Posterior vena cava (tissue), 2 donors: ENCODE data around the gene TBX5. TPM values are rescaled to one million over a fixed set of nuclear protein-coding genes. Genes with fewer than 3 reads are reported as not detected.
A peak's percentile ranks its signal among the peaks of the same experiment; 100 is the strongest.

Experiments
- DNase-seq: peaks from one replicate; pipeline ENCODE4 v3.0.0-alpha.2; 2020; ENCODE audit warnings: low spot score
- intact Hi-C, 2 donors: fragments of 100-400 bp; cut with DNase I; formaldehyde crosslinking; loops; one replicate each; pipeline versions ENCODE4 v1.14.1 to v1.14.2; 2022 to 2023
- total RNA-seq, 2 donors: library from RNA; stranded (reverse); fragmentation: NEBNext Ultra II Directional; extraction: Animal tissue kit (Norgen Biotek cat#: 25700); gene quantifications; one replicate each; pipeline ENCODE4 v1.2.1, GENCODE V29; 2021
- donor health status: DM: yes; HTN: yes; CAD: no.
- donor health status: DM: yes; HTN: yes; CAD: no.

TBX5 gene
- total RNA-seq, 2 donors from 2014 or later, result not detected

DNA sequence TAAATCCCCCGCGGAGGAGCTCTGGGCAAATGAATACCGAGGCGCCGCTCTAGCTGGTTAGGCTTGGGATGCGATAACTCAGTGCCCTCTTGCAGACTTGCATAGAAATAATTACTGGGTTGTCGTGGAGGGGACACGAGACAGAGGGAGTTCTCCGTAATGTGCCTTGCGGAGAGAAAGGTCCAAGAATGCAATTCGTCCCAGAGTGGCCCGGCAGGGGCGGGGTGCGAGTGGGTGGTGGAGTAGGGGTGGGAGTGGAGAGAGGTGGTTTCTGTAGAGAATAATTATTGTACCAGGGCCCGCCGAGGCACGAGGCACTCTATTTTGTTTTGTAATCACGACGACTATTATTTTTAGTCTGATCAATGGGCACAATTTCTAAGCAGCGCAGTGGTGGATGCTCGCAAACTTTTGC lies 2.5 kb upstream of the TBX5 start:
- intact Hi-C loops, result no loop called here
- DNase-seq, result no peak

DNA sequence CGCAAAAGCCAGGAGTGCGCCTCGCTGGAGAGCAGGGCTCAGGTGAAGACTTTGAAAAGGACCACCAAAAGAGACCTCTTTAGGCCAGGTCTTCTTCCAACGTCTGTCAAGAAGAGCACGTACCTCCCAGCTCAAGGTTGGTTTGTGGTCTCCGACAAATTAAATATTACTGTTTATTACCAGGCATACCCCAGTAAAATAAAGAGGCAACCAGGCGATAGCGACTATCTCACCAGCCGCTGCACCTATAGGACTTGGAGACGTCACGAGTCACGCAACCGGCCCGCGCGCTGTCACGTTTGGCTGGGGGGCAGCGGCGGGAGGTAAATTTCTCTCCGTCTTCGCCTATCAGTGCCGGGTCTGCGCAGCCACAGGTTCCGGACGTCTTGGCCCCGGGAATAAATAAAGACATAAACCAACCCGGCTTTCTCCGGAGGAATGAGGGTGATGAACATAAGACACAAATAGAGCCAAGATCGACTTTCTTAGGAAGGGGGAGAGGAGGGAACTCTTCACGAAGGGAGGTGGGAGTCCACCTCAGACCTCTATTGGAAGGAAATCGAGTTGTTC lies 2.0 kb upstream of the TBX5 start:
- intact Hi-C loops, result no loop called here
- DNase-seq, result no peak

- intact Hi-C loops, result no loop called here
Observed at GRCh38 chr12:114406984-114407841, 1.3 kb upstream of the TBX5 start.

GRCh38 chr12:114406316-114406983 lies 506 bp upstream of the TBX5 start:
- no peak for DNase-seq

More at GRCh38 chr12:114406984-114407841, 1.3 kb upstream of the TBX5 start:
- DNase-seq, result no peak

GRCh38 chr12:114404926-114405518 lies 922 bp downstream of the TBX5 start:
- intact Hi-C loops, result no loop called here
- no peak for DNase-seq

More at GRCh38 chr12:114406316-114406983, 506 bp upstream of the TBX5 start:
- intact Hi-C loops, result no loop called here

DNA sequence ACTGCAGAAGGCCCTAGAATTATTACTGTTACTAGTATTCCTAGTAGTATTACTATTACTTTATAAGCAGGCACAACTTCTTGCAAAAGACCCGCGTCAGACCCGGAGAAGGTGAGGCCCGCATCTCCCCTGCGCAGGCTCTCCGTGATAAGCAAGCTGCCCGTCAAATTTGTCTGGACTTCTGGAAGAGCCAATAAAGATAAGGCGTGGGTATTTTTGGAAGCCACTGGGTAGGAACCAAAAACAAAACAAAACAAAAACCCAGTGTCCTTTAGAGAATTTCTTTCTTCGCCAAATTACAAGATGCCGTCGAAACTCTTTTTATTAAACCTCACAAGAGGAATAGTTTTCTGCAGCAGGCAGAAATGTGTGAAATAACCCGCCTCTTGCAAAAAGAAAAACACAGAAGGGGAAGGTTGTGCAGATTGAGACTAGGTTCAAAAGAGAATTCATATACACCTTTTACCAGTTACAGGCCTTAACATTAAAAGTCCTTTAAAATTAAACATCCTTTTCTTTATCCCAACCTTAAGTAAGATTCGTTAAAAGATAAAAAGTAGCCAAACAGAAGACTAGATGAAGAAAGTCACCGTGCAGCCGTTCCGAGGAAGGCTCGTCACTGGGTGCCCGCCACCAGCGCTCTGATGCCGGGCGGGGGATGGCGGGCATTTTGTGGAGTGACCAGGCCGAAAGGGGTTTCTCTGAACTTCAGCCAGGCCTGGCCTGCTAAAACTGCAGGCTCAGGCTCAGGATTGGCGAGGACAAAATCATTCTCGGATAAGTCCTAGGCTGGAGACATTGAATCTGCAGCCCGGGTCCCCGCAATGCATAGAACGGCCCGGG lies 1.6 kb downstream of the TBX5 start:
- no peak for DNase-seq
- intact Hi-C loops, result no loop called here

- peak; percentile 68 for DNase-seq
- intact Hi-C loops, result no loop called here
Observed at GRCh38 chr12:114403690-114404066, 2.3 kb downstream of the TBX5 start.

DNA sequence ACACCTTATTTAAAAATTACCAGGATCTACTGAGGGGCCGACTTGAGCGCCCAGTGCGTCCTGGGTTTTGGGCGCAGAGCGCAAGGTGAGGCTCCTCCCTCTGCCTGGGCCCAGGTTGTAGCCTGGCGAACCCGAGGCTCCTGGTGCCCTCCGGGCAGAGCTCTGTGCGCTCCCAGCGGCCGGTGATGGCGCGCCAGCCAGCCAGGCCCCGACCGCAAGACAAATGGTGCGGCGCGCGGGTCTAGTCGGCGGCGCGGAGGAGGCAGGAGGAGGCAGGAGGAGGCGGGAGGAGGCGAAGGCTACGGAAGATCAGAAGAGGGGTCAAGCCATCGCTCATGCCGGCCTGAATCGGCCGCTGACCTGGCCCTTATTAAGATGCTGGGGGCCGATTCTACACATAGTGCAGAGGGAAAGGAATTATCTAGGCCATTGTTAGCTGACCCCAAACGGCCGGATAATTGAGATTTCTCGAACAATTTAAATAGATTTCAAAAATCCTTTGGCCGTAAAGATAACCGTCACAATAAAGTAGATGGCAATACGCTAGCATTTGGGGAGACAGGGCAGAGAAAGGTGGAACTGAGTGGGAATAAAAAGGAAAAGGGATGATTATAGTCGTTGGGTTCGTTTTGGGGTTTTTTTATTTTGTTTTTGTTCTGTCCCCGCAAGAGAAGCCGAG lies 2.8 kb downstream of the TBX5 start:
- intact Hi-C loops, result no loop called here
- DNase-seq, result peak; percentile 60

DNA sequence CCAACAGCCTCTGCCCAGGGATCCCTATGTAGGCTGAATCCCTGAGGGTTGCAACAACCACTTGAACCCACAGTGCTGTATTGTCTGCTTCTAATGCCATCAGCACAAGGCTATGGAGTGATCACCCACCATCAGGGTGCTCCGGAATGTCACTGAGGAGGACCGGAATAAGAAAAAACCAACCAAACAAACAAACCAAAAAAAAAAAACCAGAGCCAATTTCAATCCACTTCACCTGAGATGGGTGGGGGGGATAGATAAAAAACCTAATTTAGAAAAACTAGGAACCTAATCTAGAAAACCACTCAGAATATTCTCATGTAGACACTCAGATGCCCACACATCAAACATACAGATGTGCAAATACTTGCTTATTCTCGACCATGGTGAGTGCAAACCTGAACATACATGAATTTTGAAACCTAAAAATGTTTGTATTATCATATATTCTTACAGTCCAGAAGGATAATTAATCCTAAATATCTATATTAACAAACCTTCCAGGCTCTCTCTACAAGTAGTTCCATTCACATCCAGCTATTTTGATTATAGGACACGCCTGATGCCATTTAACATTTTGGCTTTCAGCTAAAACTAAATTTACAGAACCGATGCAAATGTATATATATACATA lies 3.7 kb downstream of the TBX5 start:
- intact Hi-C loops, result no loop called here
- DNase-seq, result no peak

DNA sequence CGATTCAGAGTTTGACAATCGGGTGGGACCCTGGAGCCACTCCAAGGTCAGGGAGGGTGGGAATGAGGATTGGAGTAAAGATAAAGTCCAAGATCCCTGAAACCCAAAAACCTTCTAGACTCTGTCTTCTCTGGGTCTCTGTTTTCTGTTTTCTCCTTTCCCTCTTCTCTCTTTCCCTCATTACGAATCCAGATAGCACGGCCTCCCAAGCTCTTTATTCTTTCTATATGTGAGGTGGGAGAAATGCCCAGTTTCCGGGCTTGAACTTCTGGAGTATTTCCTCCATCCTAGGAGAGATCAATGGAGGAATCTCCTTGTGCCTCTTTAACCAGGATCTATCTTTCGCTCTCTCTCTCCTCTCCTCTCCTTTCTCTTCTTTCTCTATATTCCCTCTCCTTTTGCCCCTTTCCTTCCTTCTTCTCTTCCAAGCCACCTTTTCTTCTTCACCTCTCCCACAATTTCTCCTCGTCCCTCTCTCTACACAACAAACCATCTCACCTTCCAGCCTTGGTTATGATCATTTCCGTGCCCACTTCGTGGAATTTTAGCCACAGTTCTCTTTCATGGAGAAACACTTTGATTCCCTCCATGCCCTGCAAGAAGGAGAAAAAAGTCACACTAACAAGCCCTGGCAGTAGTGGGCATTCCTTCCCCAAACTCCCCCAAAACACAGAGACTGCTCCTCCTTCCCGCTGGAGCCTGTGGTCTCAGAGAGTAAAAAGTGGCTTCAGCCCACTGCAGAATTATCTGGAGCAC lies 4.4 kb downstream of the TBX5 start:
- intact Hi-C loops, result no loop called here

GRCh38 chr12:114400925-114401324 lies 5.0 kb downstream of the TBX5 start:
- peak; percentile 66 for DNase-seq
- intact Hi-C loops, result no loop called here

More for the DNA sequence above, 4.4 kb downstream of the TBX5 start:
- DNase-seq, result no peak

DNA sequence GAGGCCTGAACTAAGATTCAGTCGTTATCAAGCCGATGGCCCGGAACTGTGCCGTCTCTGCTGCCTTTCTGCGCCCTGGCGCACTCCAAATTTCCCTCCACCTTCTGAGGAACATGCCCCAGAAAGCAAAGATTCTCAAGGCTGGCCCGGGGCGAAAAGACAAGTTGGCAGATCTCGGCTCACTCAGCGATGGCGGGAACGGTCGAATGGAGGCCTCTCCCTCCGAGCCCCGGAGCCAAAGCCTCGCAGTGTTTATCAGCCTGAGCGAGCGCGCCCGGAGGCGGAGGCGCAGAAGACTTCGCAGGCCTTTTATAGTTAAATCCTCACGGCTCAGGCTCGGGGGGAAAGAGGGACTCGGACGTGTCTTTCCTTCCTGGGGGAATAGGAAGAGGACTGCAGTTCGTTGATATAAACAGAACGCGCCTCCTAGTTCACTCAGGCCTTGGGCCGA lies 5.6 kb downstream of the TBX5 start:
- DNase-seq, result peak; percentile 68
- intact Hi-C loops, result no loop called here

DNA sequence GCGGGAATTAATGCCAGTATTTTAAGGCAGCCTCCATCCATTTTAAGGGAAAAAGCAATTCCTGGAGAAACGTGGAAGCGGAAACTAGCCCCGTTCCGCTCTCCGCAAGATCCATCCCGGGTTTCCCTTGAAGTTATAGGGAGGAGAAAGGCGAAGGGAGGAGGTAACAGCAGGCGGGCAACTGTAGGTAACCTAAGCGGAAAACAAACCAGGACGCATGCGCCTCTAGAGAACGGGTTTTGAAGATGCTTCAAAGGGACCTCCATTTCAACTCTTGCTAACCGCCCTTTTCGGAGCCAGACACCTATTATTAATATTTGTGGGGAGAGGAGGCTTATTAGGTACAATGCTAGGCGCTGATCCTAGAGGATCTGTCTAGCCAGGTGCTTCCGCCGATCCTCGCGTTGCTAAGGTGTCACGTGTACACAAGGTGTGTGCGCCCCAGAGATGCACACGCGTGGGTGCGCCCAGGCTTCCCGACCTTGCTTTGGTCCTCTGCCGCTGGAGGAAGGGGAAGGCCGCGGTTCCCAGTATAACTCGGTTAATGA lies 6.2 kb downstream of the TBX5 start:
- intact Hi-C loops, result no loop called here
- DNase-seq, result peak; percentile 72

DNA sequence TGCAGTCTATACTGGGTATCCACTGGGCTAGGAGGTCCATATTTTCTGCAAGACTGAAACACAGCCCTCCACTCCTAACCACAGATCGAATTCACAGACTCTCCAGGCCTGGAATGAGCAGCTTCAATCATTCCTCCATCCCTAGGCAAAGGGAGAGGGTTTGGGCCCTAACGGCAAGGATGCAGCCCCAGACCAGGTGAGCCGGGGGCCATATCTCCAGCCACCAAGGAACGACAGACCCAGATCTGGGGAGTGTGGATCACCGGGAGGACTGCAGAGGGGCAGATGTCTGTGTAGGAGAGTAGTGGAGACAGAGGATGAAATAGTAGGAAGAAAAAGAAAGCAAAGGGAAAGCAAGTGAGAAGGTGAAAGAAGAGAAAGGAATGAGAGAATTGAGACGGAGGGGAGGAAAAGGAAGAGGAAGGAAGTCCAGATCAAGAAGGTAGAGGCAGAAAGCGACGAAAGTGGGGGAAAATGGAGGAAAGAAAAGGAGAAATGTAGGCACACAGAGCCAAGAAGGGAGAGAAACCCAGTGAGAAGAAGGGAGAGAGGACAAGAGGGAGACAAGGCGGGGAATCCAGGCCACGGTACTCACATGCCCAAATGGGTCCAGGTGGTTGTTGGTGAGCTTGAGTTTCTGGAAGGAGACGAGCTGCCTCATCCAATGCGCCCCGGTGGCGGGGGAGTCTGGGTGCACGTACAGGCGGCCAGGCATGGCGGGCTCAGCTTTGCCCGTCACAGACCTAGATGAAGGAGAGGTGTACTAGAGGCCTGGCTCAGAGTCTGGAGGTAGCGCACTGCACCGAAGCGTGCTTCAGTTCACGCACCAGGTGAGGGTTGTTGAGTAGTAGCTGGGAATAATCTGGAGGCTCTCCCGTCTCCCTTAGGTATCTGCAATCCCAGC lies 7.7 kb downstream of the TBX5 start:
- intact Hi-C loops, result no loop called here
- DNase-seq, result peak; percentile 68

GRCh38 chr12:114396869-114397719 lies 8.8 kb downstream of the TBX5 start:
- DNase-seq, result no peak
- intact Hi-C loops, result no loop called here
